Endothelial cell of umbilical vein (primary cell): ENCODE measurements around the gene RTN4. TPM values are rescaled to one million over a fixed set of nuclear protein-coding genes. Genes with fewer than 3 reads are reported as not detected.

Source experiments
- BruUV-seq: library from RNA; stranded (reverse); fragments of 400-500 nt; replicated peaks from 2 replicates; lab custom pipeline; 2021; lab: Mats Ljungman, UMichigan
- CTCF ChIA-PET: fragments of 300-600, 350-600 bp; sonication (Branson Sonifier 250); formaldehyde crosslinking; loops from one replicate; lab custom pipeline; 2021; ENCODE audit warnings: antibody characterized with exemption, inconsistent platforms; lab: Charles Lee
- POLR2A ChIA-PET: fragments of 300-600, 350-600 bp; sonication (Branson Sonifier 250); formaldehyde crosslinking; loops from one replicate; lab custom pipeline; 2021; ENCODE audit warnings: antibody characterized with exemption, inconsistent platforms; lab: Charles Lee
- DNase-seq: peaks from one replicate; pipeline ENCODE4 v3.0.0-alpha.2; 2011; ENCODE audit warnings: low read depth, low spot score
- FAIRE-seq: peaks from 2 replicates; lab custom pipeline; 2011; peaks lifted over from hg19 to GRCh38; lab: Jason Lieb, UNC
- H2AFZ ChIP-seq: 2 replicates; pipeline ENCODE4 v1.6.0; 2012; ENCODE audit warnings: low read depth, low read length, control low read depth, inconsistent platforms
- H3K27ac ChIP-seq: 2 replicates; pipeline ENCODE4 v1.5.1; 2011; ENCODE audit warnings: low read depth, mild to moderate bottlenecking, control low read depth, low read length, moderate library complexity; ENCODE audit not compliant: insufficient read depth
- H3K27me3 ChIP-seq, 2 experiments: 2 replicates each; pipeline versions ENCODE4 v1.6.0 to v1.6.1; 2011; ENCODE audit warnings: low read length in 2 of 2, mixed read lengths in 1 of 2; ENCODE audit not compliant: control insufficient read depth in 2 of 2, insufficient read depth in 2 of 2
- H3K36me3 ChIP-seq, 2 experiments: 2 replicates in 1 of 2; 3 replicates in 1 of 2; pipeline ENCODE4 v1.5.1; 2011; ENCODE audit warnings: low read length in 2 of 2, mild to moderate bottlenecking in 1 of 2, moderate library complexity in 1 of 2; ENCODE audit not compliant: control insufficient read depth in 2 of 2, insufficient read depth in 2 of 2; ENCODE audit errors: extremely low read depth in 1 of 2
- H3K4me1 ChIP-seq: 3 replicates; pipeline ENCODE4 v1.5.1; 2011; ENCODE audit warnings: mild to moderate bottlenecking, low read length; ENCODE audit not compliant: control insufficient read depth, insufficient read depth; ENCODE audit errors: extremely low read depth
- H3K4me2 ChIP-seq: 2 replicates; pipeline ENCODE4 v1.6.1; 2011; ENCODE audit warnings: low read length, control low read depth, mixed read lengths; ENCODE audit not compliant: insufficient read depth
- H3K4me3 ChIP-seq, 3 experiments: fragments of 200-600 bp in 1 of 3; sonication (generic), shearing (Covaris generic) in 1 of 3; replicated peaks in 1 of 3; 2 replicates each; pipeline ENCODE4 v1.5.1; 2011 to 2016; ENCODE audit warnings: control low read depth in 3 of 3, low read length in 3 of 3, mild to moderate bottlenecking in 2 of 3, inconsistent platforms in 1 of 3, low read depth in 1 of 3, moderate library complexity in 1 of 3; ENCODE audit not compliant: insufficient read depth in 1 of 3
- H3K79me2 ChIP-seq: 2 replicates; pipeline ENCODE4 v1.6.0; 2012; ENCODE audit warnings: low read length, inconsistent platforms; ENCODE audit not compliant: control insufficient read depth, insufficient read depth
- H3K9ac ChIP-seq: replicated peaks from 2 replicates; pipeline ENCODE3; 2011; ENCODE audit warnings: low read length, control low read depth; ENCODE audit not compliant: insufficient read depth; ENCODE audit errors: extremely low read depth
- H3K9me1 ChIP-seq: replicated peaks from 3 replicates; pipeline ENCODE4 v1.6.0; 2011; ENCODE audit warnings: mild to moderate bottlenecking, low read length; ENCODE audit not compliant: control insufficient read depth, insufficient read depth; ENCODE audit errors: extremely low read depth
- H3K9me3 ChIP-seq: replicated peaks from 2 replicates; pipeline ENCODE4 v1.5.1; 2012; ENCODE audit warnings: low read length, inconsistent platforms; ENCODE audit not compliant: control insufficient read depth, insufficient read depth
- H4K20me1 ChIP-seq: replicated peaks from 2 replicates; pipeline ENCODE3; 2011; ENCODE audit warnings: mild to moderate bottlenecking, low read length; ENCODE audit not compliant: control insufficient read depth, insufficient read depth; ENCODE audit errors: extremely low read depth
- CTCF ChIP-seq, 2 donors: IDR thresholded peaks; 1 replicate in 1 of 2; 2 replicates in 1 of 2; pipeline ENCODE4 v1.5.1; 2011; ENCODE audit warnings: low read length in 2 of 2, mild to moderate bottlenecking in 2 of 2, moderate library complexity in 2 of 2, control low read depth in 1 of 2, inconsistent platforms in 1 of 2, low read depth in 1 of 2; ENCODE audit not compliant: insufficient read depth in 1 of 2; ENCODE audit errors: extremely low read depth in 1 of 2
- EZH2 ChIP-seq: IDR thresholded peaks from 2 replicates; pipeline ENCODE4 v1.6.1; 2012; ENCODE audit warnings: borderline replicate concordance, low read depth, mild to moderate bottlenecking, moderate library complexity, low read length, inconsistent platforms; ENCODE audit not compliant: severe bottlenecking
- FOS ChIP-seq: IDR thresholded peaks from 2 replicates; pipeline ENCODE4 v1.6.1; 2011; ENCODE audit warnings: mild to moderate bottlenecking, low read length, moderate library complexity, borderline replicate concordance; ENCODE audit not compliant: insufficient read depth
- GATA2 ChIP-seq: IDR thresholded peaks from 2 replicates; pipeline ENCODE4 v1.7.0; 2011; ENCODE audit warnings: low read depth, mild to moderate bottlenecking, moderate library complexity, mixed read lengths, low read length; ENCODE audit not compliant: insufficient read length, insufficient read depth
- JUN ChIP-seq: IDR thresholded peaks from 2 replicates; pipeline ENCODE4 v1.6.1; 2011; ENCODE audit warnings: borderline replicate concordance, low read depth; ENCODE audit not compliant: insufficient read length, insufficient read depth
- MAX ChIP-seq: IDR thresholded peaks from 2 replicates; pipeline ENCODE4 v1.6.1; 2011; ENCODE audit not compliant: insufficient read depth, insufficient read length
- MYC ChIP-seq: IDR thresholded peaks from one replicate; pipeline ENCODE4 v1.6.1; 2011; ENCODE audit warnings: mild to moderate bottlenecking, low read depth, low read length
- POLR2A ChIP-seq: IDR thresholded peaks from 2 replicates; pipeline ENCODE4 v1.6.1; 2012; ENCODE audit warnings: low read depth, mild to moderate bottlenecking, control low read depth, low read length
- POLR2AphosphoS5 ChIP-seq: IDR thresholded peaks from 2 replicates; pipeline ENCODE4 v1.6.1; 2012; ENCODE audit warnings: low read depth, mild to moderate bottlenecking, control low read depth, low read length, moderate library complexity; ENCODE audit not compliant: insufficient read depth
- dilution Hi-C: fragments of 300-500 bp; cut with MboI; formaldehyde crosslinking; loops from one replicate; pipeline ENCODE4 v1.15.0; 2019; ENCODE audit warnings: low sequenced_read_pairs; ENCODE audit not compliant: extremely low pct_ligation_motif_present
- intact Hi-C: fragments of 100-400 bp; cut with micrococcal nuclease; formaldehyde crosslinking; loops from one replicate; pipeline ENCODE4 v1.10.0; 2022
- polyA plus RNA-seq, 4 experiments: library from polyadenylated mRNA; depleted of rRNA in 3 of 4; stranded (reverse) in 3 of 4; unstranded in 1 of 4; fragments of >200 nt; gene quantifications; 2 replicates each; pipeline versions ENCODE4 v1.2.1 to v1.2.3, GENCODE V29; 2011 to 2012; ENCODE audit warnings: missing spikeins in 1 of 4
- total RNA-seq: library from RNA; stranded (reverse); gene quantifications from 2 replicates; pipeline ENCODE4 v1.2.3, GENCODE V29; 2021

Gene RTN4
- total and polyA plus RNA-seq, 2 donors (not counting 3 experiments of a cell fraction or from before 2014, with no cell fraction given): 253 to 486 TPM

GRCh38 chr2:55087936-55088335, 37.7 kb upstream of the RTN4 start:
- Histone ChIP-seq H3K79me2 (no peaks in the 10 kb centered on the region), H3K4me1 (peaks cover 34% of the 10 kb centered on the region), H3K27me3 (no peaks in the 10 kb centered on the region), H3K9me3 (no peaks in the 10 kb centered on the region), H3K4me3 (no peak overlapping the region), H2AFZ (peak overlapping the region; percentile 55), H3K9ac (no peak overlapping the region), H3K9me1 (no peaks in the 10 kb centered on the region), H3K36me3 (no peaks in the 10 kb centered on the region), H3K27ac (no peak overlapping the region), H4K20me1 (no peaks in the 10 kb centered on the region), H3K4me2 (no peak overlapping the region)
- TF ChIP-seq EZH2 (no peak), FOS (no peak), MAX (no peak), CTCF (IDR thresholded peaks at IDR 0.05; ENCODE audit: extremely low read depth in 1 of 2, insufficient read depth in 1 of 2, low read depth in 1 of 2, low read length in 2 of 2) (no peak), MYC (no peak), GATA2 (no peak), POLR2AphosphoS5 (no peak), POLR2A (no peak), JUN (no peak)
- POLR2A ChIA-PET: no interaction called here
- intact Hi-C loops (no loop called here), dilution Hi-C loops (no loop called here)
- BruUV-seq: no TSS peak
- FAIRE-seq: no peak
- CTCF ChIA-PET: interaction anchor here (1.5 kb wide), 1 partner anchor 9 kb away, joined by 3 read pairs; no protein-coding TSS in a partner anchor
- no peak for DNase-seq
